ENCODE measurements around the gene KRTAP9-2. TPM values are rescaled to one million over a fixed set of nuclear protein-coding genes. Genes with fewer than 3 reads are reported as not detected.
"Not testable (repeated sequence)": the region's sequence is repeated elsewhere in the genome, so short reads cannot be mapped to it uniquely, and the experiment has no call there.

KRTAP9-2 gene
- total RNA-seq, 1 donor from 2014 or later: not detected

DNA sequence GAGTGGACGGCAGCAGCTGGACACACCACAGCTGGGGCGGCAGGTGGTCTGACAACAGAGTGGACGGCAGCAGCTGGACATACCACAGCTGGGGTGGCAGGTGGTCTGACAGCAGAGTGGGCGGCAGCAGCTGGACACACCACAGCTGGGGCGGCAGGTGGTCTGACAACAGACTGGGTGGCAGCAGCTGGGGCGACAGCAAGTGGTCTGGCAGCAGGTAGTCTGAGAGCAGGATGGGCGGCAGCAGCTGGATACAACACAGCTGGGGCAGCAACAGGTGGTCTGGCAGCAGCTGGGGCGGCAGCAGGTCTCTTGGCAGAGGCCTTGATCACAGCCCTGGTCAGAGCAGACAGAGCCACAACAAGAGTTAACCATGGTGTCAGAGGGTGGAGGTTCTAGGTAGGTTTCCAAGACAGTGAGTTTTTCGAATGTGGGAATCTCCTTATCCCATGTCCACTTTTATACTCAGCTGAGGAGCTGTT is 41.9 kb upstream of the KRTAP9-2 start, which contains the start of gene KRTAP4-1:
Gene KRTAP4-1 (minus strand): TSS at position 432 of the 482 bp plus-strand sequence. CDS start 57 bp downstream, at position 375.
- no peaks in the 10 kb centered on the region for H3K36me3 ChIP-seq
- no peak for ATAC-seq
- peak; percentile 37 for DNase-seq
- intact Hi-C loops (cut with DNase I): no loop called here
- TF ChIP-seq, protein P1, sequence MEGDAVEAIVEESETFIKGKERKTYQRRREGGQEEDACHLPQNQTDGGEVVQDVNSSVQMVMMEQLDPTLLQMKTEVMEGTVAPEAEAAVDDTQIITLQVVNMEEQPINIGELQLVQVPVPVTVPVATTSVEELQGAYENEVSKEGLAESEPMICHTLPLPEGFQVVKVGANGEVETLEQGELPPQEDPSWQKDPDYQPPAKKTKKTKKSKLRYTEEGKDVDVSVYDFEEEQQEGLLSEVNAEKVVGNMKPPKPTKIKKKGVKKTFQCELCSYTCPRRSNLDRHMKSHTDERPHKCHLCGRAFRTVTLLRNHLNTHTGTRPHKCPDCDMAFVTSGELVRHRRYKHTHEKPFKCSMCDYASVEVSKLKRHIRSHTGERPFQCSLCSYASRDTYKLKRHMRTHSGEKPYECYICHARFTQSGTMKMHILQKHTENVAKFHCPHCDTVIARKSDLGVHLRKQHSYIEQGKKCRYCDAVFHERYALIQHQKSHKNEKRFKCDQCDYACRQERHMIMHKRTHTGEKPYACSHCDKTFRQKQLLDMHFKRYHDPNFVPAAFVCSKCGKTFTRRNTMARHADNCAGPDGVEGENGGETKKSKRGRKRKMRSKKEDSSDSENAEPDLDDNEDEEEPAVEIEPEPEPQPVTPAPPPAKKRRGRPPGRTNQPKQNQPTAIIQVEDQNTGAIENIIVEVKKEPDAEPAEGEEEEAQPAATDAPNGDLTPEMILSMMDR (IDR thresholded peaks at IDR 0.05): no peak
- no peaks in the 10 kb centered on the region for H3K27me3 ChIP-seq (ENCODE audit: low read depth)
- H3K27ac ChIP-seq: no peak within 1 kb of the TSS
- no peaks in the 10 kb centered on the region for H3K4me1 ChIP-seq
- H3K9me3 ChIP-seq: no peaks in the 10 kb centered on the region
- no peak within 1 kb of the TSS for H3K4me3 ChIP-seq

DNA sequence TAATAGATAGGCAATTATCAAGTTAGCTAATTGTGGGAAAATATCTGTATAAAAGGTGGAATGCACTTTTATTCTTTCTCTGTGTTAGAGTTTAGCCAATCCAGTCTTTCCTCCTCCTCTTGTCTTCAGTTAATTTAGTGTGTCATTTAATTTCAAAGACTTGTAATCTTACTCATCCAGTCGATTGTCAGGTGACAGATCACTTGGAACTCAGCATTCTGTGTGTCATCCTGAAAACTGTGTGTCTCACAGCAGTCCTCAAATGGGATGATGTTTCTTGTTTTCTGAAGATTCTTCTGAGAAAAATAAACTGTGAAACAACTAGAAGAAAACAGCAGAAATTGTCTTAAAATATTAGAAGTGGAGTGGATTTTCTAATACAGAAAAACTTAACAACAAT is 41.4 kb upstream of the KRTAP9-2 start:
- Histone ChIP-seq H3K27ac (no peak overlapping the region), H3K4me3 (no peak overlapping the region), H3K9me3 (no peaks in the 10 kb centered on the region), H3K36me3 (no peaks in the 10 kb centered on the region), H3K27me3 (ENCODE audit: low read depth) (peaks cover 1% of the 10 kb centered on the region), H3K4me1 (no peaks in the 10 kb centered on the region)
- ATAC-seq (no peak), DNase-seq (no peak)
- TF ChIP-seq, protein P1 (IDR thresholded peaks at IDR 0.05): no peak
- intact Hi-C loops (cut with DNase I): no loop called here

DNA sequence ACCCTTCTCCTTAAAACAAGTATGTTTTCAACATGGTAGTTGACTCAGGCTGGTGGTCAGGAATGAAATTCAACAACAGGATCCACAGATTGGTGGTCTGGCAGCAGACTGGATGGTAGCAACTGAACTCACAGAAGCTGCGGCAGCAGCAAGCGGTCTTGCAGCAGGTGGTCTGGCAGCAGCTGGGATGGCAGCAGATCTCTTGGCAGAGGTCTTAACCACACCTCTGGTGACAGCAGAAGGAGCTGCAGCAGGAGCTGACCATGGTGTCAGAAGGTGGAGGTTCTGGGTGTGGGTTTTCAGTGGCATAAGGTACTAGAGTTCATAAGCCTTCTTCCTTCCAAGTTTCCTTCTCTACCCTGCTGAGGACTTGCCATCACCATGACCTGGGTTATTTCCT is 39.6 kb upstream of the KRTAP9-2 start:
- DNase-seq: no peak
- TF ChIP-seq, protein P1 (IDR thresholded peaks at IDR 0.05): no peak
- Histone ChIP-seq H3K36me3 (no peaks in the 10 kb centered on the region), H3K4me3 (no peak overlapping the region), H3K27ac (no peak overlapping the region), H3K27me3 (ENCODE audit: low read depth) (peaks cover 7% of the 10 kb centered on the region), H3K9me3 (no peaks in the 10 kb centered on the region), H3K4me1 (no peaks in the 10 kb centered on the region)
- ATAC-seq: no peak
- intact Hi-C loops (cut with DNase I): no loop called here

DNA sequence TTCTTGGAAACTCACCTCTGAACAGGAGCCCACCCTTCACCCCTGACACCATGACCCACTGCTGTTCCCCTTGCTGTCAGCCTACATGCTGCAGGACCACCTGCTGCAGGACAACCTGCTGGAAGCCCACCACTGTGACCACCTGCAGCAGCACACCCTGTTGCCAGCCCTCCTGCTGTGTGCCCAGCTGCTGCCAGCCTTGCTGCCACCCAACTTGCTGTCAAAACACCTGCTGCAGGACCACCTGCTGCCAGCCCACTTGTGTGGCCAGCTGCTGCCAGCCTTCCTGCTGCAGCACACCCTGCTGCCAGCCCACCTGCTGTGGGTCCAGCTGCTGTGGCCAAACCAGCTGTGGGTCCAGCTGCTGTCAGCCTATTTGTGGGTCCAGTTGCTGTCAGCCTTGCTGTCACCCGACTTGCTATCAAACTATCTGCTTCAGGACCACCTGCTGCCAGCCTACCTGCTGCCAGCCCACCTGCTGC is 36.6 kb upstream of the KRTAP9-2 start, which contains the start of gene KRTAP9-1:
Gene KRTAP9-1 (plus strand): TSS at position 51 of the 482 bp plus-strand sequence. CDS start 0 bp downstream, at position 51.
- H3K36me3 ChIP-seq; H3K27me3 ChIP-seq (ENCODE audit: low read depth); ATAC-seq; H3K4me3 ChIP-seq; DNase-seq; intact Hi-C loops (cut with DNase I); H3K4me1 ChIP-seq; H3K27ac ChIP-seq; H3K9me3 ChIP-seq: not testable (repeated sequence)

DNA sequence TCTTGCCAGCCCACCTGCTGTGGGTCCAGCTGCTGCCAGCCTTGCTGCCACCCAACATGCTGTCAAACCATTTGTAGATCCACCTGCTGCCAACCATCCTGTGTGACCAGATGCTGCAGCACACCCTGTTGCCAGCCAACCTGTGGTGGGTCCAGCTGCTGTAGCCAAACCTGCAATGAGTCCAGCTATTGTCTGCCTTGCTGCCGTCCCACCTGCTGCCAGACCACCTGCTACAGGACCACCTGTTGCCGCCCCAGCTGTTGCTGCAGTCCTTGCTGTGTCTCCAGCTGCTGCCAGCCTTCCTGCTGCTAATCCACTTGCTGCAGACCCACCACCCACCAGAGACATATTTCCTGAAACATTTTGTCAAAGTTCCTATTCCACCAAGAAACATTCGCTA is 36.1 kb upstream of the KRTAP9-2 start:
- H3K4me3 ChIP-seq: no peak overlapping the region
- no peaks in the 10 kb centered on the region for H3K9me3 ChIP-seq
- DNase-seq (no peak), ATAC-seq (no peak)
- intact Hi-C loops (cut with DNase I): no loop called here
- no peaks in the 10 kb centered on the region for H3K36me3 ChIP-seq
- H3K27me3 ChIP-seq (ENCODE audit: low read depth): peaks cover 7% of the 10 kb centered on the region
- H3K27ac ChIP-seq: no peak overlapping the region
- TF ChIP-seq, protein P1 (IDR thresholded peaks at IDR 0.05): no peak
- H3K4me1 ChIP-seq: no peaks in the 10 kb centered on the region

DNA sequence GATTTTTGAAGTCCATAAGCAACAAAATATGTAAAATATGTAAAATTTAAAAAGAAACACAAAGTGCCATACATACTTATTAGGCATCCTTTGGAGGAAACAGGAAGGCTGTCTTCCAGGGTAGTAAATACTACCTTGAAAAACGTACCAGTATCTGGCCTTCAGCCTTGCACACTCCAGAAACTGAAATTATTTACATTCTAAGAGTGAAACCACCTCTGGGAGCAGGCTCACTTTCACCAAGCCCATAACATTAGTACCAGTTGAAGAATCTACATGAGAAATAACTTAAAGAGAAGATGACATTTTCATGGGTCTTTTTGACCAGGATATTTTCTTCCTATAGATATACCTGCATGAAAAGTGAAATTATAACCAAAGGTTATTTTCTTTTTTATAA is 30.4 kb upstream of the KRTAP9-2 start:
- Histone ChIP-seq H3K36me3 (no peaks in the 10 kb centered on the region), H3K4me3 (no peak overlapping the region), H3K9me3 (no peaks in the 10 kb centered on the region), H3K27ac (no peak overlapping the region), H3K4me1 (no peaks in the 10 kb centered on the region), H3K27me3 (ENCODE audit: low read depth) (no peaks in the 10 kb centered on the region)
- DNase-seq: no peak
- intact Hi-C loops (cut with DNase I): no loop called here
- no peak for ATAC-seq
- TF ChIP-seq, protein P1 (IDR thresholded peaks at IDR 0.05): no peak
